SU-DHL-6 (cell line): ENCODE measurements around the gene FBXO27.

ENCODE experiments used
- H2AFZ ChIP-seq: fragments of 200-600 bp; sonication (generic); 2 replicates; pipeline ENCODE4 v1.6.1; 2014; ENCODE audit warnings: low read depth, mild to moderate bottlenecking, moderate library complexity, mixed read lengths, antibody characterized with exemption, low read length; ENCODE audit not compliant: severe bottlenecking
- H3F3A ChIP-seq: fragments of 200-600 bp; shearing (Covaris generic); 2 replicates; pipeline ENCODE4 v1.6.0; 2016; ENCODE audit warnings: antibody characterized with exemption, mild to moderate bottlenecking; ENCODE audit not compliant: insufficient read depth
- H3K27ac ChIP-seq: fragments of 200-600 bp; sonication (generic); 2 replicates; pipeline ENCODE4 v1.5.1; 2016; ENCODE audit warnings: low read depth, mild to moderate bottlenecking, low read length, moderate library complexity, mixed read lengths
- H3K27me3 ChIP-seq: fragments of 200-600 bp; sonication (generic), shearing (Covaris generic); 2 replicates; pipeline ENCODE4 v1.6.0; 2014; ENCODE audit warnings: mild to moderate bottlenecking, low read length
- H3K36me3 ChIP-seq: fragments of 200-600 bp; sonication (generic); 2 replicates; pipeline ENCODE4 v1.6.1; 2014; ENCODE audit warnings: mild to moderate bottlenecking, low read length, mixed read lengths
- H3K4me2 ChIP-seq: fragments of 300-600, 200-600 bp; shearing (Covaris generic), sonication (generic); 2 replicates; pipeline ENCODE4 v1.6.0; 2014; ENCODE audit warnings: low read length, low read depth, mild to moderate bottlenecking; ENCODE audit not compliant: poor library complexity, severe bottlenecking
- H3K4me3 ChIP-seq: fragments of 200-600 bp; sonication (generic); 2 replicates; pipeline ENCODE4 v1.5.1; 2014; ENCODE audit warnings: antibody characterized with exemption, low read length, mild to moderate bottlenecking, mixed read lengths; ENCODE audit not compliant: insufficient read depth, poor library complexity, severe bottlenecking
- H3K79me2 ChIP-seq: fragments of 200-600 bp; sonication (generic); 2 replicates; pipeline ENCODE4 v1.6.1; 2014; ENCODE audit warnings: mild to moderate bottlenecking, low read length, moderate library complexity; ENCODE audit not compliant: insufficient read depth
- H3K9ac ChIP-seq: fragments of 200-600 bp; sonication (generic); 2 replicates; pipeline ENCODE4 v1.7.0; 2014; ENCODE audit warnings: mild to moderate bottlenecking, low read length
- H3K9me2 ChIP-seq: fragments of 200-600 bp; sonication (generic); replicated peaks from 2 replicates; pipeline ENCODE4 v1.6.1; 2014; ENCODE audit warnings: low read length; ENCODE audit not compliant: insufficient read depth
- H3K9me3 ChIP-seq: fragments of 200-600 bp; sonication (generic); 2 replicates; pipeline ENCODE4 v1.6.1; 2014; ENCODE audit warnings: low read length, mixed read lengths; ENCODE audit not compliant: insufficient read depth
- H4K20me1 ChIP-seq: fragments of 200-600 bp; sonication (generic); 2 replicates; pipeline ENCODE4 v1.6.1; 2014; ENCODE audit warnings: low read depth, mild to moderate bottlenecking, antibody characterized with exemption, low read length, moderate library complexity, mixed read lengths
- EZH2phosphoT487 ChIP-seq: fragments of 200-600 bp; sonication (generic), shearing (Covaris generic); conservative IDR thresholded peaks from 2 replicates; pipeline ENCODE4 v1.6.1; 2018; ENCODE audit warnings: mild to moderate bottlenecking, antibody characterized with exemption, low read length, moderate library complexity, mixed read lengths
- TF ChIP-seq, protein P1 (sequence below): fragments of 200-600 bp; sonication (generic); IDR thresholded peaks from one replicate; pipeline ENCODE4 v1.5.1; 2017; ENCODE audit warnings: antibody characterized with exemption, mild to moderate bottlenecking, low read length, moderate library complexity; ENCODE audit not compliant: insufficient read depth, poor library complexity, severe bottlenecking

The FBXO27 gene

GRCh38 chr19:39032063-39032918 lies at the start of gene FBXO27:
TSS of gene FBXO27 (minus strand) at chr19:39032549. CDS start at chr19:39032227, 322 bp downstream.
- Histone ChIP-seq H3K27me3 (no peaks in the 10 kb centered on the region), H3K27ac (no peak within 1 kb of the TSS), H3K4me3 (peak within 1 kb of the TSS; percentile 54), H3K79me2 (no peaks in the 10 kb centered on the region), H3K4me2 (peak within 1 kb of the TSS; percentile 89), H3K9me2 (no peaks in the 10 kb centered on the region), H3K36me3 (no peaks in the 10 kb centered on the region), H3F3A (no peaks in the 10 kb centered on the region), H2AFZ (peak within 1 kb of the TSS; percentile 100), H3K9me3 (no peaks in the 10 kb centered on the region), H4K20me1 (no peaks in the 10 kb centered on the region), H3K9ac (peak within 1 kb of the TSS; percentile 60)
- TF ChIP-seq, protein P1, sequence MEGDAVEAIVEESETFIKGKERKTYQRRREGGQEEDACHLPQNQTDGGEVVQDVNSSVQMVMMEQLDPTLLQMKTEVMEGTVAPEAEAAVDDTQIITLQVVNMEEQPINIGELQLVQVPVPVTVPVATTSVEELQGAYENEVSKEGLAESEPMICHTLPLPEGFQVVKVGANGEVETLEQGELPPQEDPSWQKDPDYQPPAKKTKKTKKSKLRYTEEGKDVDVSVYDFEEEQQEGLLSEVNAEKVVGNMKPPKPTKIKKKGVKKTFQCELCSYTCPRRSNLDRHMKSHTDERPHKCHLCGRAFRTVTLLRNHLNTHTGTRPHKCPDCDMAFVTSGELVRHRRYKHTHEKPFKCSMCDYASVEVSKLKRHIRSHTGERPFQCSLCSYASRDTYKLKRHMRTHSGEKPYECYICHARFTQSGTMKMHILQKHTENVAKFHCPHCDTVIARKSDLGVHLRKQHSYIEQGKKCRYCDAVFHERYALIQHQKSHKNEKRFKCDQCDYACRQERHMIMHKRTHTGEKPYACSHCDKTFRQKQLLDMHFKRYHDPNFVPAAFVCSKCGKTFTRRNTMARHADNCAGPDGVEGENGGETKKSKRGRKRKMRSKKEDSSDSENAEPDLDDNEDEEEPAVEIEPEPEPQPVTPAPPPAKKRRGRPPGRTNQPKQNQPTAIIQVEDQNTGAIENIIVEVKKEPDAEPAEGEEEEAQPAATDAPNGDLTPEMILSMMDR, result no peak
- no peak for TF ChIP-seq EZH2phosphoT487

- Histone ChIP-seq H3F3A (no peaks in the 10 kb centered on the region), H4K20me1 (no peaks in the 10 kb centered on the region), H3K36me3 (no peaks in the 10 kb centered on the region), H2AFZ (no peak overlapping the region), H3K4me3 (no peak overlapping the region), H3K27ac (no peak overlapping the region), H3K79me2 (no peaks in the 10 kb centered on the region), H3K9me2 (no peaks in the 10 kb centered on the region), H3K4me2 (no peak overlapping the region), H3K9me3 (no peaks in the 10 kb centered on the region), H3K9ac (no peak overlapping the region), H3K27me3 (no peaks in the 10 kb centered on the region)
- no peak for TF ChIP-seq EZH2phosphoT487
- TF ChIP-seq, protein P1, result no peak
These were observed 48.1 kb upstream of the FBXO27 start for GRCh38 chr19:39080431-39080830.

DNA sequence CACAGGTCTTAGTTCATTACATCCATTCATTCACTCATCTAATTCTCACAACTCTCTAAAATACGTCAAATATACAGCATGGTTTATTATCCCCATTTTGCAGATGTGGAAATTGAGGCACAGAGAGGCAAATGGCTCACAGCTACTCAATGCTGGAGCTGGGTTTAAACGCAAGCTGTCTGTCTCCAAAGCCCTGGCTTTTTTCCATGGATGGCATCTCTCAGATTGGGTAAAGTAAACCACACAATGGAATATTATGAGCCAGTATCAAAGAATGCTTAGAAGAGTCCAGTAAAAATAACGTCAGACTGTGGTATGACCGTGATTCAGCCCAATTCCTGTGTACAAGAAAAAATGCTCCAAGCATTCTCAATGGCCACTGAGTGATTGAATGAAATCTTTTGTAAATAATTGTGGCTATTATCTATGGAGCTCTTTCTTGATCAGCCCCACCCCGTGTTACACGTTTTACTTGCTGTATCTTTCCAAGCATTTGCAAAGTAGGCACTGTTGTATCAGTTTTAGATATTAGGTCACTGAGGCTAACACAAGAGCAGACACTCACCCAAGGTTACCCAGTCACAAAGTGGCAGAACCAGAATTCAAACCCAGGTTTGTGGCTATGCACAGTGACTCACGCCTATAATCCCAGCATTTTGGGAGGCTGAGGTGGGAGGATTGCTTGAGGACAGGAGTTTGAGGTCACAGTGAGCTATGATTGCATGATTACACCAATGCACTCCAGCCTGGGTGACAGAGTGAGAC lies 46.3 kb upstream of the FBXO27 start:
- Histone ChIP-seq H3F3A (no peaks in the 10 kb centered on the region), H3K9me2 (no peaks in the 10 kb centered on the region), H3K4me3 (no peak overlapping the region), H3K36me3 (no peaks in the 10 kb centered on the region), H3K9ac (no peak overlapping the region), H2AFZ (no peak overlapping the region), H3K27ac (no peak overlapping the region), H3K79me2 (no peaks in the 10 kb centered on the region), H3K9me3 (no peaks in the 10 kb centered on the region), H4K20me1 (no peaks in the 10 kb centered on the region), H3K27me3 (no peaks in the 10 kb centered on the region), H3K4me2 (no peak overlapping the region)
- TF ChIP-seq, protein P1, result no peak
- no peak for TF ChIP-seq EZH2phosphoT487
